Measurements from ENCODE around the gene RABGAP1L.

RABGAP1L gene

GRCh38 chr1:174939775-174940545 is 780.6 kb downstream of the RABGAP1L start:
- ChIA-PET CTCF (interaction anchor here (0.9 kb wide), 1 partner anchor 26 kb away, joined by 3 read pairs; no protein-coding TSS in a partner anchor), POLR2A (no interaction called here)
- no peak for TF ChIP-seq CTCF (IDR thresholded peaks at IDR 0.05; ENCODE audit: insufficient read depth, low read length, missing control alignments)
- DNase-seq (ENCODE audit: low read depth, low spot score): no peak
- H3K4me3 ChIP-seq (ENCODE audit: low read depth, low read length): no peak overlapping the region

GRCh38 chr1:174940646-174941175 is 781.4 kb downstream of the RABGAP1L start:
- no peak for DNase-seq (ENCODE audit: low read depth, low spot score)
- POLR2A ChIA-PET: no interaction called here
- TF ChIP-seq CTCF (IDR thresholded peaks at IDR 0.05; ENCODE audit: insufficient read depth, low read length, missing control alignments): no peak
- CTCF ChIA-PET: no interaction called here
- H3K4me3 ChIP-seq (ENCODE audit: low read depth, low read length): no peak overlapping the region

- POLR2A ChIA-PET: no interaction called here
- H3K4me3 ChIP-seq (ENCODE audit: low read depth, low read length): no peak overlapping the region
- no peak for TF ChIP-seq CTCF (IDR thresholded peaks at IDR 0.05; ENCODE audit: insufficient read depth, low read length, missing control alignments)
- CTCF ChIA-PET: no interaction called here
- no peak for DNase-seq (ENCODE audit: low read depth, low spot score)
Measured at GRCh38 chr1:174942547-174943255, 783.4 kb downstream of the RABGAP1L start.

- TF ChIP-seq CTCF (IDR thresholded peaks at IDR 0.05; ENCODE audit: insufficient read depth, low read length, missing control alignments): no peak
Measured at GRCh38 chr1:174946031-174946430, 786.7 kb downstream of the RABGAP1L start.

GRCh38 chr1:174949061-174949460 is 789.7 kb downstream of the RABGAP1L start:
- no peak for DNase-seq (ENCODE audit: low read depth, low spot score)
- H3K4me3 ChIP-seq (ENCODE audit: low read depth, low read length): no peak overlapping the region
- TF ChIP-seq CTCF (IDR thresholded peaks at IDR 0.05; ENCODE audit: insufficient read depth, low read length, missing control alignments): no peak
- ChIA-PET CTCF (no interaction called here), POLR2A (no interaction called here)

More at GRCh38 chr1:174946031-174946430, 786.7 kb downstream of the RABGAP1L start:
- DNase-seq (ENCODE audit: low read depth, low spot score): no peak
- H3K4me3 ChIP-seq (ENCODE audit: low read depth, low read length): no peak overlapping the region
- ChIA-PET POLR2A (interaction anchor here (0.6 kb wide), 1 partner anchor 20 kb away, joined by 4 read pairs; no protein-coding TSS in a partner anchor), CTCF (no interaction called here)

GRCh38 chr1:174949645-174950044 is 790.3 kb downstream of the RABGAP1L start:
- no peak for TF ChIP-seq CTCF (IDR thresholded peaks at IDR 0.05; ENCODE audit: insufficient read depth, low read length, missing control alignments)
- no peak for DNase-seq (ENCODE audit: low read depth, low spot score)
- CTCF ChIA-PET: no interaction called here
- no peak overlapping the region for H3K4me3 ChIP-seq (ENCODE audit: low read depth, low read length)
- POLR2A ChIA-PET: no interaction called here
